HG03457 (cell line): ENCODE measurements around the gene PGA3.
"Not testable (repeated sequence)": the region's sequence is repeated elsewhere in the genome, so short reads cannot be mapped to it uniquely, and the experiment has no call there.

Source experiments
- ATAC-seq: cut with Tn5 transposase; IDR thresholded peaks from one replicate; pipeline ENCODE4 v1.9.1; 2021; ENCODE audit warnings: moderate number of reproducible peaks; ENCODE audit not compliant: unreplicated experiment

PGA3 gene

GRCh38 chr11:61248071-61248470 lies 44.8 kb downstream of the PGA3 start:
- ATAC-seq, result not testable (repeated sequence)

- not testable (repeated sequence) for ATAC-seq
Measured at GRCh38 chr11:61249201-61249600, 45.9 kb downstream of the PGA3 start.

GRCh38 chr11:61250796-61251765 lies 47.8 kb downstream of the PGA3 start:
- ATAC-seq, result not testable (repeated sequence)

- not testable (repeated sequence) for ATAC-seq
Measured at GRCh38 chr11:61252332-61252731, 49.0 kb downstream of the PGA3 start.

- ATAC-seq, result no peak
Measured at GRCh38 chr11:61254403-61255025, 51.2 kb downstream of the PGA3 start.

- ATAC-seq, result no peak
Measured at GRCh38 chr11:61256710-61257482, 53.6 kb downstream of the PGA3 start.

- ATAC-seq, result no peak
Measured at GRCh38 chr11:61258546-61258945, 55.2 kb downstream of the PGA3 start.

GRCh38 chr11:61259363-61259762 lies 56.0 kb downstream of the PGA3 start:
- ATAC-seq, result no peak
